GM19455 (cell line): ENCODE results near the gene WDR44.
"Not testable (repeated sequence)": the region's sequence is repeated elsewhere in the genome, so short reads cannot be mapped to it uniquely, and the experiment has no call there.

Experiments used
- ATAC-seq: cut with Tn5 transposase; IDR thresholded peaks from one replicate; pipeline ENCODE4 v1.9.1; 2021; ENCODE audit not compliant: unreplicated experiment

The WDR44 gene

GRCh38 chrX:118480172-118480571 lies 134.3 kb downstream of the WDR44 start:
- no peak for ATAC-seq

- not testable (repeated sequence) for ATAC-seq
Observed at GRCh38 chrX:118482384-118482783, 136.5 kb downstream of the WDR44 start.

GRCh38 chrX:118484216-118484903 lies 138.5 kb downstream of the WDR44 start:
- no peak for ATAC-seq

GRCh38 chrX:118486693-118487092 lies 140.8 kb downstream of the WDR44 start:
- not testable (repeated sequence) for ATAC-seq

- ATAC-seq = no peak
Observed at GRCh38 chrX:118493016-118493415, 147.1 kb downstream of the WDR44 start.

GRCh38 chrX:118493653-118494297 lies 147.9 kb downstream of the WDR44 start:
- no peak for ATAC-seq

- peak; percentile 69 for ATAC-seq
Observed at GRCh38 chrX:118495061-118495921, 149.4 kb downstream of the WDR44 start, which contains the start of gene DOCK11. DOCK11 (plus strand) TSS chrX:118495815; CDS start chrX:118495972, 157 bp downstream.

GRCh38 chrX:118495958-118496762 lies 150.3 kb downstream of the WDR44 start:
- ATAC-seq = peak; percentile 63

- ATAC-seq = peak; percentile 4
Observed at GRCh38 chrX:118496763-118497079, 150.8 kb downstream of the WDR44 start.

GRCh38 chrX:118497180-118497818 lies 151.4 kb downstream of the WDR44 start:
- no peak for ATAC-seq

- no peak for ATAC-seq
Observed at GRCh38 chrX:118498351-118498750, 152.4 kb downstream of the WDR44 start.

GRCh38 chrX:118498755-118499154 lies 152.8 kb downstream of the WDR44 start:
- no peak for ATAC-seq

- ATAC-seq = no peak
Observed at GRCh38 chrX:118499295-118499694, 153.4 kb downstream of the WDR44 start.
